ENCODE measurements around the gene CALM3.

DNA sequence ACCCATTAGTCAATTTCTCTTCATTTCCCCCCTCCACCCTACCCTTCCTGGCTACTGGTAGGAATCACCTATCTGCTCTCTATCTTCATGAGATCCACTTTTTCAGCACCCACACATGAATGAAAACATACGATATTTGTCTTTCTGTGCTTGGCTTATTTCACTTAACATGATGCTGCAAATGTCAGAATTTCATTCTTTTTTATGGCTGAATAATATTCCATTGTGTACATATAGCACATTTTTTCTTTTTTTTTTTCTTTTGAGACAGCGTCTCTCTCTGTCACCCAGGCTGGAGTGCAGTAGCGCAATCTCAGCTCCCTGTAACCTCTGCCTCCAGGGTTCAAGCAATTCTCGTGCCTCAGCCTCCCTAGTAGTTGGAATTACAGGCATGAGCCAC, 9.9 kb upstream of the CALM3 start:
- TF ChIP-seq POLR2AphosphoS5 (IDR thresholded peaks at IDR 0.05; ENCODE audit: insufficient read depth, low read depth, low read length) (no peak), POLR2A (IDR thresholded peaks at IDR 0.05; ENCODE audit: low read depth, low read length) (no peak), CTCF (IDR thresholded peaks at IDR 0.05; ENCODE audit: extremely low read depth in 1 of 2, insufficient read depth in 1 of 2, low read depth in 1 of 2, low read length in 2 of 2) (no peak), EZH2 (IDR thresholded peaks at IDR 0.05; ENCODE audit: borderline replicate concordance, low read depth, low read length, severe bottlenecking) (no peak), JUN (IDR thresholded peaks at IDR 0.05; ENCODE audit: borderline replicate concordance, insufficient read depth, insufficient read length, low read depth) (no peak), GATA2 (IDR thresholded peaks at IDR 0.05; ENCODE audit: insufficient read depth, insufficient read length, low read depth, low read length) (no peak), MYC (IDR thresholded peaks at IDR 0.05; ENCODE audit: low read depth, low read length) (no peak)
